HG02885 (cell line): ENCODE results near the gene TMF1.

Experiments
- ATAC-seq: cut with Tn5 transposase; IDR thresholded peaks from one replicate; pipeline ENCODE4 v1.9.1; 2021; ENCODE audit warnings: mild to moderate bottlenecking; ENCODE audit not compliant: unreplicated experiment, poor library complexity

The TMF1 gene

GRCh38 chr3:69016901-69017300, 35.2 kb downstream of the TMF1 start:
- ATAC-seq = no peak

- no peak for ATAC-seq
These were observed 36.0 kb downstream of the TMF1 start for GRCh38 chr3:69016102-69016501.

GRCh38 chr3:69014022-69014580, 38.0 kb downstream of the TMF1 start:
- no peak for ATAC-seq

GRCh38 chr3:69013253-69014021, 38.7 kb downstream of the TMF1 start, which contains the start of gene EOGT:
EOGT (minus strand) TSS chr3:69013684; CDS start chr3:69009846, 3,838 bp downstream.
- peak; percentile 87 for ATAC-seq

- ATAC-seq = peak; percentile 41
These were observed 39.3 kb downstream of the TMF1 start for GRCh38 chr3:69012800-69013252.

- no peak for ATAC-seq
These were observed 39.9 kb downstream of the TMF1 start for GRCh38 chr3:69012100-69012799.

GRCh38 chr3:69011096-69011730, 40.9 kb downstream of the TMF1 start:
- ATAC-seq = no peak

GRCh38 chr3:69009559-69010410, 42.3 kb downstream of the TMF1 start:
- no peak for ATAC-seq

GRCh38 chr3:69008980-69009379, 43.2 kb downstream of the TMF1 start:
- no peak for ATAC-seq

- no peak for ATAC-seq
These were observed 46.2 kb downstream of the TMF1 start for GRCh38 chr3:69005791-69006482.

- ATAC-seq = no peak
These were observed 46.9 kb downstream of the TMF1 start for GRCh38 chr3:69005071-69005790.

GRCh38 chr3:69004138-69004537, 48.0 kb downstream of the TMF1 start:
- ATAC-seq = no peak

- no peak for ATAC-seq
These were observed 52.5 kb downstream of the TMF1 start for GRCh38 chr3:68999605-69000004.

- no peak for ATAC-seq
These were observed 53.0 kb downstream of the TMF1 start for GRCh38 chr3:68999158-68999557.

- ATAC-seq = peak; percentile 67
These were observed 54.2 kb downstream of the TMF1 start for GRCh38 chr3:68997887-68998286.

GRCh38 chr3:68996356-68996995, 55.7 kb downstream of the TMF1 start:
- no peak for ATAC-seq

GRCh38 chr3:68988740-68989139, 63.4 kb downstream of the TMF1 start:
- ATAC-seq = no peak

- ATAC-seq = no peak
These were observed 64.8 kb downstream of the TMF1 start for GRCh38 chr3:68987322-68987721.
